Measurements from ENCODE around the gene OR2J3.

DNA sequence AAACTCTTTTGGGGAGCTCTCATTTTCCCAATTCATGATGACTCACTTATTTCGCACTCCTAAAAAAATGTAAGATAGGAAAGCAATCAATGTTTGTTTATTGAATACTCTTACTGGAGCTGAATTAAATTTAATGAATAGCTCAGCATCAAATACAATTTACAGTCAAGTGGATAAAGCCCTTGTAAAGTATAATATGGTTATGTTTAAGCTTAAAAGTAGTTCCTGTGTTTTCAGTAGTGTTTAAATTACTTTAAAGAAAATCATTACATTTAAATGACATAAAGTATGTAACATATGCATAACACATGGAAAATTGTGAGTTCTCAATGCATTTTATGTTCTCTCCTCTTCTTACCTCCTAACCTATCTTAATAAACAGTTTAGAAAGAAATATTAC lies 20.6 kb upstream of the OR2J3 start, which contains the start of gene OR2B3:
- TF ChIP-seq POLR2A (IDR thresholded peaks at IDR 0.05; ENCODE audit: low read length), result no peak
- no peak for TF ChIP-seq GATA1 (IDR thresholded peaks at IDR 0.05; ENCODE audit: low read depth, low read length)

Measured in erythroblast (primary cell).